CD4-positive, alpha-beta T cell treated with Interleukin-4 for 1 hour (primary cell): Measurements from ENCODE around the gene MAP3K4.
A peak's percentile ranks its signal among the peaks of the same experiment; 100 is the strongest.

ENCODE experiments used
- DNase-seq, 2 donors: peaks; one replicate each; pipeline ENCODE4 v3.0.0-alpha.2; 2020 to 2022

MAP3K4 gene

DNA sequence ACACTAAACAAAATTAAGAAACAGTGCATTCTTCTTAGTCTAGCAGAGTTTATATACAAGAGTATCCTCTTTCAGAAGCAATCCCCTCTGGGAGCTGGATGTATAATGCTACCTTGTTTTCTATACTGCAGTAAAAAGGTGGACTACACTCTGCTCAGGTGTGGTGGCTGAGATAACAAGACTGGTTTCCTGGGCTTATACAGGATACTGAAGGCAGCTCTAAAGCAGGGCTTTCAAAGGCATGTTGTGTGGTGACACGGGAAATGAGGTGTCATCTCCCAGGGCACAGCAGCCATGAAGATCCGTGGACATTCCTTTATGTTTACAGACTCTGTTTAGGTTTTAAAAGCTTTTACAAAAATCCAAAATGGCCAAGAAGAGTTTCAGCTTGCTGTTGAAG is 136.7 kb downstream of the MAP3K4 start:
- DNase-seq = no peak

- peak in 1 of 2 donors; percentile 24 for DNase-seq
Measured at GRCh38 chr6:161128680-161129196, 137.2 kb downstream of the MAP3K4 start.

- DNase-seq = no peak
Measured at GRCh38 chr6:161130541-161130940, 139.0 kb downstream of the MAP3K4 start.

- DNase-seq = no peak
Measured at GRCh38 chr6:161130967-161131766, 139.6 kb downstream of the MAP3K4 start.

- no peak for DNase-seq
Measured at GRCh38 chr6:161132384-161132783, 140.8 kb downstream of the MAP3K4 start.

DNA sequence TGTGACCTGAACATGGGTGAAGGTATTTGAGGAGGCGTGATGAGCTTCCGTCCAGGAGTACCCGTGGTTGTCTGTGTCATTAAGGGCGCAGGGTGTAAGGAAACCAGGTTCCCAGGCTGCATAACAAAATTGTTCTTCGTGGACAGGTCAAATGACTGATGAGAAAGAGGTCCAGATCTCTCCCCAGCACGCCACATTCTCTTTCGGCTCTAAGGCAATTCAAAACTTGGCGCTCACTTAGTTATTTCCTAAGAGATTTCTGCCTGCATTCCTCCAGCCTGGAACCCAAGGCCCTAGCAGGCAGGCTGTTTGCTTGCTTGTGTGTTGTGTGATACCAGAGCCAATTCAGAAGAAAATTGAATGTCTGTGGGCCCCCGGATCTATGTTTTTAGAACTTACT is 142.4 kb downstream of the MAP3K4 start:
- DNase-seq = no peak

DNA sequence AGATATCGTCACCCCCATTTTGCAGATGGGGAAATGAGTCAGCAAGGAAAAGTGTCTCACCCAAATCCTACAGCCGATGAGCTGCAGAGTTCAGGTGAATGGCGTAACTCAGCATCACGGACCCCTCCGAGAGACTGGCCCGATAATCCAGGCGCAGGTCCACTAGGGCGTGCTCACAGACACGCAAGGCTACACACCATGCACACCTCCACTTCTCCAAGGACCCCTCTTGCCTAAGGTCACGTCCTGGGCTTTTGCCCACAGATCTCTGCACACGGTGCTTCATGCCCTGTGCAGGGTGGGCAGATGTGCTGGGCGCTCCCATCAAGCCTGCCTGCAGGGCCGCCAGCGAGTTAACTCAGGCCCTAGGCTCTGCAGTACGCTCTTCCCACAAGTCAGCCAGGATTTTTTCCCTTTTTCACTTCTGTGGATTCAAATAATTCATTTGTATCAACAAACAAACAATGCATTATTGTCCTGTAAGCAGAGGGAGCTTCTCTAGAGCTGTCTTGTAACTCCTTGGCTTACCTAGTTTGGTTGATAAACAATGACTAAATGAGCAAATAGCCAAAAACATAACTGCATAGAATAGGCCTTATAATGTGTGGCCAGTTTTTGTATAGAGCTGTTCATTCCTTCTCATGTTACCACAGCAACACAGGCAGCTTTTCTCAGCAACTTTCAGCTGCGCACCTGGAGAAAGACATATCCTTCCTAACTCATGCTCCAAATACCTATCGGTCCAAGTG is 143.2 kb downstream of the MAP3K4 start:
- DNase-seq = no peak

- DNase-seq = peak in 1 of 2 donors; percentile 47
Measured at GRCh38 chr6:161135695-161136591, 144.4 kb downstream of the MAP3K4 start.

- no peak for DNase-seq
Measured at GRCh38 chr6:161136655-161137054, 145.1 kb downstream of the MAP3K4 start.

GRCh38 chr6:161137320-161137719 is 145.8 kb downstream of the MAP3K4 start:
- no peak for DNase-seq

GRCh38 chr6:161137839-161138542 is 146.4 kb downstream of the MAP3K4 start:
- no peak for DNase-seq

- DNase-seq = no peak
Measured at GRCh38 chr6:161138543-161139303, 147.2 kb downstream of the MAP3K4 start.

GRCh38 chr6:161139304-161139765 is 147.8 kb downstream of the MAP3K4 start:
- no peak for DNase-seq

DNA sequence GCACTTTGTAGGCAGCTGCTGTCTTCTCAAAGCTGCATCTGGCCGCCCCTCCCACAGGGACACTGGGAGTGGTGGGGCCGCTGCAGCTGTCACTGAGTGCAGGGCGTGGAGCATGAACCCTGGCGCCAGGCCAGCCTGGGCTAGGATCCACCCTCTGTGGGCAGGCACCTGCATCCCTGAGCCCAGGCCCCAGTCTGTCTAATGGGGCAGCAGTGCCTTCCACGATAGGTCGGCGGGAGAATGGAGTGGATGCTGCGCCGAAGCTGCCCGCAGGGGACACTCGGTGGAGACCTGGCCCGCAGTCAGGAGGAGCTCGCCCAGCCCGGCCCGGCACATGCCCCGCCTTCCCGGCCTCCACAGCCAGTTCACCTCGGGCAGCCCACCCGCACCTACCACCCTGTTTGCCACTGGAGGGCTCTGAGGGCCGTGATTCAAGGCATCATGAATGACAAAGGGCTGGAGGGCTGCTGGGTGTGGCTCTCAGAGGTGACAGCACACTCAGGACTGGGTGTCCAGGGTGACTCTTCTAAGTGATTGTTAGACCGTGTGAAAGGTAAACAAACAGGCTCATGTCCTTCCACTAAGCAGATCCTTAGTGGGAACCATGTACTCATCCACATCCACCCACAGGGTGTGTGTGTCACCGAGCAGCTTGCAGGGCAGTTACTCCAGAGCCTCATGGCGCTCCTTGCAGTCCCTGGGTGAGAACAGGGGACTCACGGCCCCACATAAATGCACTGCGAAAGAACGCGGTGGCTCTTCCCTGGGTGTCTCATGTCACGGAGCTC is 148.4 kb downstream of the MAP3K4 start:
- peak in 1 of 2 donors; percentile 8 for DNase-seq

GRCh38 chr6:161140554-161140875 is 148.9 kb downstream of the MAP3K4 start:
- peak in 1 of 2 donors; percentile 10 for DNase-seq

DNA sequence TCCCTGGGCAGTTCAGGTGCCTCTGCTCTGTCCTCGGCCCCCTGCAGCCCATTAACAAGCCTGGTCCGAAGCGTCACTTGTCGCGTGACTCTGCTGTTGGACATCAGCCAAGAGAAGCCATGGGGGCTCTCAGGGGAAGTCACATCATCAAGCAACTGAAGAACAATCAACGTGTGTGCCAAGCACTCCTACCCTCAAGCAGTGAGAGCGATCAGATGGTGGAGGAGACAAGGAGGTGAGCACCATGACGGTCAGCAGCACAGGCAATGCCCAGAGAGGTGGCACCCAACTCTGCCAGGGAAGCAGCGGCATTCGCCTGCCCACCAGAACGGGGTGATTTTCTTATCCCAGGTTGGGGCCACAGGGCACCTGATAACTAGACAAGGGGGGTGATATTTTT is 149.6 kb downstream of the MAP3K4 start:
- no peak for DNase-seq

- peak in 1 of 2 donors; percentile 2 for DNase-seq
Measured at GRCh38 chr6:161142957-161143296, 151.4 kb downstream of the MAP3K4 start.

- DNase-seq = no peak
Measured at GRCh38 chr6:161143663-161144430, 152.3 kb downstream of the MAP3K4 start.

GRCh38 chr6:161150136-161150535 is 158.6 kb downstream of the MAP3K4 start:
- DNase-seq = no peak

- DNase-seq = no peak
Measured at GRCh38 chr6:161150566-161150965, 159.0 kb downstream of the MAP3K4 start.
